ENCODE results near the gene GRK1. TPM values are rescaled to one million over a fixed set of nuclear protein-coding genes. Genes with fewer than 3 reads are reported as not detected.

The GRK1 gene
- total and polyA plus RNA-seq, 4 experiments from 2014 or later: not detected

DNA sequence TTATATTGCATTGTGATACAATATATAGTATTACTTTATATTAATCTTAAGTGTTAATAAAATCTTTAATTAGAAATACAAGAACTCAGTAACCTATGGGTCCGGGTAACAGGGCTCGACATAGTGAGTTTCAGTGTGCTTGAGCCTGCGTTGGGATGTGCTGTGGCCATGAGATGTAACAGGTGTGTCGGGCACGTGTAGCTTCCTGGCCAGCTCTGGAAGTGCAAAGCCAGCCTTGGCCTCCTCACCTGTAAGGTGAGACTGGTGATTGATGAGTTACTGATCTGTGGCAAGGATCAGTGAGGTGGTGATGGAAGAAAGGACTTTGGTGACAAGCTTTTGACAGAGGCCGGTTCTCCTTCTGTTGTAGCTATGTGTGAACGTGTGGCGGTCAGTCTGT lies 28.2 kb upstream of the GRK1 start:
- H3K4me3 ChIP-seq (ENCODE audit: low read length in 2 of 2): no peak overlapping the region
- no peaks in the 10 kb centered on the region for H3K27me3 Mint-ChIP-seq
- CTCF ChIA-PET (ENCODE audit: partially characterized antibody): no interaction called here
- no peaks in the 10 kb centered on the region for H3K27me3 ChIP-seq (ENCODE audit: insufficient read depth, low read length)
- peak overlapping the region in 1 of 7 donors; percentile 70 for H3K27ac Mint-ChIP-seq
- H3K36me3 ChIP-seq (ENCODE audit: insufficient read depth, low read length): peaks cover 44% of the 10 kb centered on the region
- peaks cover 0 to 5% (median under 1%) of the 10 kb centered on the region in 4 donors for H3K4me1 Mint-ChIP-seq
- H3K9me3 ChIP-seq (ENCODE audit: control insufficient read depth in 1 of 2, low read length in 2 of 2): no peaks in the 10 kb centered on the region
- H3K4me3 Mint-ChIP-seq: no peak overlapping the region
- POLR2A ChIA-PET (ENCODE audit: partially characterized antibody): no interaction called here
- peaks cover 0 to 15% (median 0%) of the 10 kb centered on the region in 8 donors for H3K9me3 Mint-ChIP-seq
- no peak overlapping the region for H3K27ac ChIP-seq (ENCODE audit: low read depth, low read length)
- H3K4me1 ChIP-seq (ENCODE audit: insufficient read depth, low read length): no peaks in the 10 kb centered on the region
- DNase-seq: no peak
- H3K36me3 Mint-ChIP-seq: peaks cover 69 to 71% of the 10 kb centered on the region in 2 donors
- intact Hi-C loops (cut with micrococcal nuclease): loop anchor here (5.0 kb wide), 1 partner anchor 278 kb away; no protein-coding TSS in a partner anchor

- POLR2A ChIA-PET (ENCODE audit: partially characterized antibody): no interaction called here
- intact Hi-C loops (cut with micrococcal nuclease): loop anchor here (5.0 kb wide), 1 partner anchor 278 kb away; no protein-coding TSS in a partner anchor
- H3K27me3 Mint-ChIP-seq: no peaks in the 10 kb centered on the region
- H3K36me3 ChIP-seq (ENCODE audit: insufficient read depth, low read length): peaks cover 37% of the 10 kb centered on the region
- no peaks in the 10 kb centered on the region for H3K27me3 ChIP-seq (ENCODE audit: insufficient read depth, low read length)
- no peak overlapping the region for H3K4me3 ChIP-seq (ENCODE audit: low read length in 2 of 2)
- H3K4me3 Mint-ChIP-seq: no peak overlapping the region
- no peak overlapping the region for H3K27ac ChIP-seq (ENCODE audit: low read depth, low read length)
- H3K4me1 Mint-ChIP-seq: peaks cover 0 to under 1% (median 0%) of the 10 kb centered on the region in 4 donors
- CTCF ChIA-PET (ENCODE audit: partially characterized antibody): no interaction called here
- no peak overlapping the region for H3K27ac Mint-ChIP-seq
- peaks cover 0 to 15% (median 0%) of the 10 kb centered on the region in 8 donors for H3K9me3 Mint-ChIP-seq
- no peaks in the 10 kb centered on the region for H3K9me3 ChIP-seq (ENCODE audit: control insufficient read depth in 1 of 2, low read length in 2 of 2)
- peaks cover 59 to 61% of the 10 kb centered on the region in 2 donors for H3K36me3 Mint-ChIP-seq
- no peaks in the 10 kb centered on the region for H3K4me1 ChIP-seq (ENCODE audit: insufficient read depth, low read length)
- no peak for DNase-seq
Observed at GRCh38 chr13:113639616-113640262, 27.3 kb upstream of the GRK1 start.

- intact Hi-C loops (cut with micrococcal nuclease): no loop called here
- Histone ChIP-seq H3K9me3 (ENCODE audit: control insufficient read depth in 1 of 2, low read length in 2 of 2) (no peaks in the 10 kb centered on the region), H3K27me3 (ENCODE audit: insufficient read depth, low read length) (no peaks in the 10 kb centered on the region), H3K36me3 (ENCODE audit: insufficient read depth, low read length) (peaks cover 22% of the 10 kb centered on the region), H3K4me1 (ENCODE audit: insufficient read depth, low read length) (peaks cover 3% of the 10 kb centered on the region), H3K27ac (ENCODE audit: low read depth, low read length) (no peak overlapping the region), H3K4me3 (ENCODE audit: low read length in 2 of 2) (no peak overlapping the region)
- no peak for DNase-seq
- no peak overlapping the region for H3K27ac Mint-ChIP-seq
- CTCF ChIA-PET (ENCODE audit: partially characterized antibody): no interaction called here
- H3K4me1 Mint-ChIP-seq: peaks cover 1 to 3% (median 2%) of the 10 kb centered on the region in 4 donors
- peaks cover 0 to 15% (median 0%) of the 10 kb centered on the region in 8 donors for H3K9me3 Mint-ChIP-seq
- no peaks in the 10 kb centered on the region for H3K27me3 Mint-ChIP-seq
- POLR2A ChIA-PET (ENCODE audit: partially characterized antibody): no interaction called here
- H3K36me3 Mint-ChIP-seq: peaks cover 47 to 51% of the 10 kb centered on the region in 2 donors
- H3K4me3 Mint-ChIP-seq: no peak overlapping the region
Observed at GRCh38 chr13:113641426-113641825, 25.6 kb upstream of the GRK1 start.

GRCh38 chr13:113642563-113642962 lies 24.5 kb upstream of the GRK1 start:
- no peak for DNase-seq
- no peak overlapping the region for H3K4me3 Mint-ChIP-seq
- peaks cover 11% of the 10 kb centered on the region for H3K36me3 ChIP-seq (ENCODE audit: insufficient read depth, low read length)
- H3K9me3 ChIP-seq (ENCODE audit: control insufficient read depth in 1 of 2, low read length in 2 of 2): no peaks in the 10 kb centered on the region
- H3K4me1 ChIP-seq (ENCODE audit: insufficient read depth, low read length): peaks cover 9% of the 10 kb centered on the region
- ChIA-PET POLR2A (ENCODE audit: partially characterized antibody) (no interaction called here), CTCF (ENCODE audit: partially characterized antibody) (no interaction called here)
- peaks cover 37 to 41% of the 10 kb centered on the region in 2 donors for H3K36me3 Mint-ChIP-seq
- intact Hi-C loops (cut with micrococcal nuclease): no loop called here
- H3K4me3 ChIP-seq (ENCODE audit: low read length in 2 of 2): no peak overlapping the region
- no peaks in the 10 kb centered on the region for H3K27me3 Mint-ChIP-seq
- peaks cover 0 to 15% (median 0%) of the 10 kb centered on the region in 8 donors for H3K9me3 Mint-ChIP-seq
- peaks cover 4 to 14% (median 7%) of the 10 kb centered on the region in 4 donors for H3K4me1 Mint-ChIP-seq
- H3K27me3 ChIP-seq (ENCODE audit: insufficient read depth, low read length): no peaks in the 10 kb centered on the region
- H3K27ac Mint-ChIP-seq: peak overlapping the region in 2 of 7 donors; percentile 7 to 68
- H3K27ac ChIP-seq (ENCODE audit: low read depth, low read length): no peak overlapping the region

DNA sequence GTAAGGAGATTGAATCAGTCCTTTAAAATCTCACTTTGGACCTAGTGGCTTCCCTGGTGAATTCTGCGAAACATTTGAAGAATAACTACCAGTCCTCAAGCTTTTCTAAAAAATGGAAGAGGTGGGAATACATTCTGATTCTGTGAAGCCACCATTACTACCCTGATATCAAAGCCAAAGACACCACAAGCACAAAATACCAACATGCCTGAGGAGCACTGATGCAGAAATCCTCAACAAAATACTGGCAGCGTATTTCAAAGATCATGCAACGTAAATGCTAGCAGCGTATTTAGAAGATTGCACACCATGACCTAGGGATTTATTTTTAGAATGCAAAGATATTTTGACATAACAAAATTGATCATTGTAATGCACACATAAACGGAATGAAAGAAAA lies 23.4 kb upstream of the GRK1 start:
- POLR2A ChIA-PET (ENCODE audit: partially characterized antibody): no interaction called here

GRCh38 chr13:113644800-113645199 lies 22.2 kb upstream of the GRK1 start:
- H3K4me3 Mint-ChIP-seq: no peak overlapping the region
- no peaks in the 10 kb centered on the region for H3K9me3 ChIP-seq (ENCODE audit: control insufficient read depth in 1 of 2, low read length in 2 of 2)
- no peak for DNase-seq
- peaks cover 4 to 18% (median 7%) of the 10 kb centered on the region in 4 donors for H3K4me1 Mint-ChIP-seq
- CTCF ChIA-PET (ENCODE audit: partially characterized antibody): no interaction called here
- intact Hi-C loops (cut with micrococcal nuclease): no loop called here
- no peak overlapping the region for H3K27ac Mint-ChIP-seq
- peaks cover 0 to 12% (median 0%) of the 10 kb centered on the region in 8 donors for H3K9me3 Mint-ChIP-seq
- no peaks in the 10 kb centered on the region for H3K27me3 Mint-ChIP-seq
- no peaks in the 10 kb centered on the region for H3K27me3 ChIP-seq (ENCODE audit: insufficient read depth, low read length)
- peaks cover 9% of the 10 kb centered on the region for H3K4me1 ChIP-seq (ENCODE audit: insufficient read depth, low read length)
- H3K27ac ChIP-seq (ENCODE audit: low read depth, low read length): no peak overlapping the region
- POLR2A ChIA-PET (ENCODE audit: partially characterized antibody): no interaction called here
- no peak overlapping the region for H3K4me3 ChIP-seq (ENCODE audit: low read length in 2 of 2)
- H3K36me3 Mint-ChIP-seq: peaks cover 19 to 24% of the 10 kb centered on the region in 2 donors
- H3K36me3 ChIP-seq (ENCODE audit: insufficient read depth, low read length): no peaks in the 10 kb centered on the region

More for the DNA sequence above, 23.4 kb upstream of the GRK1 start:
- intact Hi-C loops (cut with micrococcal nuclease): no loop called here
- CTCF ChIA-PET (ENCODE audit: partially characterized antibody): no interaction called here
- no peaks in the 10 kb centered on the region for H3K27me3 Mint-ChIP-seq
- Histone ChIP-seq H3K27me3 (ENCODE audit: insufficient read depth, low read length) (no peaks in the 10 kb centered on the region), H3K9me3 (ENCODE audit: control insufficient read depth in 1 of 2, low read length in 2 of 2) (no peaks in the 10 kb centered on the region), H3K36me3 (ENCODE audit: insufficient read depth, low read length) (peaks cover 4% of the 10 kb centered on the region), H3K27ac (ENCODE audit: low read depth, low read length) (no peak overlapping the region), H3K4me1 (ENCODE audit: insufficient read depth, low read length) (peaks cover 9% of the 10 kb centered on the region), H3K4me3 (ENCODE audit: low read length in 2 of 2) (no peak overlapping the region)
- H3K4me1 Mint-ChIP-seq: peaks cover 4 to 18% (median 7%) of the 10 kb centered on the region in 4 donors
- DNase-seq: no peak
- no peak overlapping the region for H3K27ac Mint-ChIP-seq
- peaks cover 0 to 15% (median 0%) of the 10 kb centered on the region in 8 donors for H3K9me3 Mint-ChIP-seq
- H3K36me3 Mint-ChIP-seq: peaks cover 28 to 33% of the 10 kb centered on the region in 2 donors
- no peak overlapping the region for H3K4me3 Mint-ChIP-seq

DNA sequence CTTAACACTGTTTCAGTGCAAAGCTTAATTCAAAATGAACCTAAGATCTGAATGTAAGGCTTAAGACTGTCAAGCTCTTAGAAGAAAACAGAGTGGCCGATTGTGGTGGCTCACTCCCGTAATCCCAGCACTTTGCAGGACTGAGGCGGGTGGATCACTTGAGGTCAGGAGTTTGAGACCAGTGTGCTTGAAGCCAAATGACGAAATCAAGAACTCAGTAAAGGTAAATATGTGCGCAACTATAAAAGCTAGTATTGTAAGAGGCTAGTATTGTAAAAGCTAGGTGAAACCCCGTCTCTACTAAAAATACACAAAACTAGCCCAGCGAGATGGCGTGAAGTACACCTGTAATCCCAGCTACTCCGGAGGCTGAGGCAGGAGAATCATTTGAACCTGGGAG lies 21.7 kb upstream of the GRK1 start:
- intact Hi-C loops (cut with micrococcal nuclease): no loop called here
- peaks cover 9% of the 10 kb centered on the region for H3K4me1 ChIP-seq (ENCODE audit: insufficient read depth, low read length)
- no peaks in the 10 kb centered on the region for H3K36me3 ChIP-seq (ENCODE audit: insufficient read depth, low read length)
- no peaks in the 10 kb centered on the region for H3K27me3 ChIP-seq (ENCODE audit: insufficient read depth, low read length)
- no peak for DNase-seq
- Mint-ChIP-seq H3K4me1 (peaks cover 4 to 18% (median 7%) of the 10 kb centered on the region in 4 donors), H3K27me3 (no peaks in the 10 kb centered on the region), H3K9me3 (peaks cover 0 to 12% (median 0%) of the 10 kb centered on the region in 8 donors), H3K36me3 (peaks cover 14 to 18% of the 10 kb centered on the region in 2 donors), H3K4me3 (no peak overlapping the region), H3K27ac (no peak overlapping the region)
- ChIA-PET POLR2A (ENCODE audit: partially characterized antibody) (no interaction called here), CTCF (ENCODE audit: partially characterized antibody) (no interaction called here)
- no peak overlapping the region for H3K4me3 ChIP-seq (ENCODE audit: low read length in 2 of 2)
- H3K9me3 ChIP-seq (ENCODE audit: control insufficient read depth in 1 of 2, low read length in 2 of 2): no peaks in the 10 kb centered on the region
- no peak overlapping the region for H3K27ac ChIP-seq (ENCODE audit: low read depth, low read length)
